OCI-LY3 (cell line): ENCODE data around the gene PC.

Experiments used
- CTCF ChIP-seq: fragments of 200-600, 300-600 bp; sonication (generic); IDR thresholded peaks from 2 replicates; pipeline ENCODE4 v1.5.1; 2014; ENCODE audit warnings: antibody characterized with exemption, low read length, low read depth
- EZH2phosphoT487 ChIP-seq: fragments of 200-600 bp; shearing (Covaris generic); IDR thresholded peaks from 2 replicates; pipeline ENCODE4 v1.6.1; 2018; ENCODE audit warnings: antibody characterized with exemption, mixed run types, low read depth

GRCh38 chr11:66932543-66932942 lies 25.6 kb downstream of the PC start:
- no peak for TF ChIP-seq CTCF
- no peak for TF ChIP-seq EZH2phosphoT487
